GM19043 (cell line): ENCODE data around the gene MTF1.

ENCODE experiments used
- ATAC-seq: cut with Tn5 transposase; IDR thresholded peaks from one replicate; pipeline ENCODE4 v1.9.1; 2021; ENCODE audit warnings: low read depth; ENCODE audit not compliant: unreplicated experiment

Gene MTF1

DNA sequence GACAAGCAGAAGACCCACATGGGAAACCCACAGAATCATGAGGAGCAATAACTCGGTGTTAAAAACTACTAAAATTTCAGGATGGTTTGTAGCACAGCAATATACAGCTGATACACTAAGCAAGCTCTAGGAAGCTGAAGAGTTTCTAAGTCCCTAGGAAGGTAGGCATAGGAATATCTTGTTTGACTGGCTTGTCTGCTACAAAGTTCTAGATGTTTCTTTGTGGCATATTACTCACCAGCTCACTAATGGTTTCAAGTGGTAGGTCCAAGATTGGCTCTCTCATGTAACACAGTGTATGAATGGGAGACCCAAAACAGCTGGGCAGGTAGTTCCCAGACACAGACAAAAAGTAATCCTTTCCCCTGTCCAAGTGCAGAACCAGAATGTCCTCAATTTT is 13.3 kb upstream of the MTF1 start:
- ATAC-seq = no peak

DNA sequence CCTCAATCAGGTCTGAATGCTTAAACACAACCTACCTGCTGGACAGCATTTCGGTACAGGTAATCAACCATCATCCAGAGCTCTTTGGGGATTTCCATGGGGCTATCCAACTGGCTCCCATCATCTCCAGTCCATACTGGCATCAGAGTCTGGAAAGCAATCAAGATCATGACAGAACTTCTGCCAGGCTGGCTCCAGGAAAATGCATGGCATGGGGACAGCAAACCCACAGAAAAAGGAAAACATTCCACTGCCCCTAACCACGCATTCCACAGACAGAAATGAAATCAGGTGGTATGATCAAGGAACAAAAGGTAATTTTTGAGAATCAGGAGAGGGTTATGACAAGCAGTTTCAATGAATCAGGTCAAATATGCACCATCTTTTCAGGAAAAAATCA is 9.1 kb upstream of the MTF1 start:
- no peak for ATAC-seq

DNA sequence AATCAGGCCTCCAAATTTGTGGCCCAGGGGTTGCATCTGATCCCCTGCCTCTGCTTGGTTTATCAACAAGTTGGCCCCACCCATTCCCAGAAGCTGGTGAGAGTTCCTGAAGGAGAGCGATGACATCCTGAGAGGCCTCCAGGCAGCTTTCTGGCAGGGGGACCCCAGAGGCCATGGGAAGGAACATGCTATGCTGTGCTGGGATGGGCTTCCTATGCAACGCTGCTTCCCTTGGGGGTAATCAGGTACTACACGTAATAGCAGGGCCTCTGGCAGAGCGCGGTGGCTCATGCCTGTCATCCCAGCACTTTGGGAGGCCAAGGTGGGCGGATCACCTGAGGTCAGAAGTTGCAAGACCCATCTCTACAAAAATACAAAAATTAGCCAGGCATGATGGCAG is 8.4 kb upstream of the MTF1 start:
- no peak for ATAC-seq

DNA sequence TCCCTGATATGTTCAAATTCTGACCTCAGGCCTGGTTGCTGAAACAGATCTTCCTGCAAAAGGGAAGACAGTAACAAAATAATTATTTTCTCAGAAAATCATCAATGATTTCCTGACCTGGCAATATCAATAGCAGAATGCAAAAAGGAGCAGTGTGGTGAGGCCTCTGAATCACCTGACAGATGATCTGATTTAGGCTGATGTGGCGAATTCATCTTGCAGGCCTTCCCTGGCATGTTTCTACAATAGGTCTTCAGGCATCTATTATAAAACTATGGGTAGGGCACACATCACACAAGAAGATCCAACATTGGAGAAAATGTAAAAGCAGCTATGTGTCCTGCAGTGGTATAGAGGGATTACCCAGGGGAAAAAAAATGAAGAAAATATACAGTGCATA is 7.1 kb upstream of the MTF1 start:
- ATAC-seq = no peak

DNA sequence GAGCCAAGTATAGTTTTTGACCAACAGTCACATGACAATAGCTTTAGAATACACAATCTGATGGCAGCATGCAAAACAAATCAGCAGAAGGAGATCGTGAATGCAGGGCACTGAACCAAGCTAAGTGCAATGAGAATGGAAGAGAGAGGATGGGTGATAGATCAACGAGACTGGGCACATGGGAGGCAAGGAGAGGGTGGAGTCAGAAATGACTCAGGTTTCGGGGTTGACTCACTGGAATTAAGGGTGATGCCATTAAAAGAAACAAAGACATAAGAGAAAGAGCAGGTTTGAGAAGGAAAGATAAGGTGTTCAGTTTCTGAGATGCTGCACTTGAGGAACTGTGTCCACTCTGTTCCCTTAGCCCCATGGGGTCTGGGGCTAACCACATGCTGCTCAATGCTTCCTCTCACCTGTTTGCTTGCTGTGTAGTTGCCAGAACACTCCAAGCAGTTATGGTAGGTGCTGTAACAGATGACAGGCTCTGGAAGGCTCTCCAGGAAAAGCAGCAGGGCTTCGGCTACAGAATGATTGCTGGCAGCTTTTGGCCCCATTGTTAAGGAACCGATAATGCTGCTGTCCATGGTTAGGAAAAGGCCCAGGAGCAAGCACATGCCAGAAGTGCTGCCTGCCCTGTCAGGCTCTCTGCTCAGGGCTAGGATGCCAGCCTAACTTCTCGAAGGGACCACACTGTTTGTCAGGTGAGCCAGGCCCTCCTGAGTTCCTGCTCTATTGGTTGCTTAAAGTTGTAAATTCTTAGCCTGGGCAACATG is 6.1 kb upstream of the MTF1 start:
- ATAC-seq = no peak

DNA sequence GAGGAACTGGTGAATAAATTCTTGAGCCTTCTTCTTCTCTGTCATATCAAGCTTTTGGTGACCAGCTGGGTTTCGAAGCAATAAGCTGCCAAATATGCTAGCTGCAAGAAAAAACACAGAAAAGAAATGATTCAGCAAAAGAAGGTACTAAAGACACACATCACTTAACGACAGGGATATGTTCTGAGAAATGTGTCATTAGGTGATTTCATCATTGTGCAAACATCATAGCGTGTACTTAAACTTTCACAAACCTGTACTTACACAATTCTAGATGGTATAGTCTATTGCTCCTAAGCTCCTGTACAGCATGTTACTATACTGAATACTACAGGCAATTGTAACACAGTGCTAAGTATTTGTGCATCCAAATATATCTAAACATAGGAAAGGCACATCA is 2.9 kb upstream of the MTF1 start:
- ATAC-seq = no peak

DNA sequence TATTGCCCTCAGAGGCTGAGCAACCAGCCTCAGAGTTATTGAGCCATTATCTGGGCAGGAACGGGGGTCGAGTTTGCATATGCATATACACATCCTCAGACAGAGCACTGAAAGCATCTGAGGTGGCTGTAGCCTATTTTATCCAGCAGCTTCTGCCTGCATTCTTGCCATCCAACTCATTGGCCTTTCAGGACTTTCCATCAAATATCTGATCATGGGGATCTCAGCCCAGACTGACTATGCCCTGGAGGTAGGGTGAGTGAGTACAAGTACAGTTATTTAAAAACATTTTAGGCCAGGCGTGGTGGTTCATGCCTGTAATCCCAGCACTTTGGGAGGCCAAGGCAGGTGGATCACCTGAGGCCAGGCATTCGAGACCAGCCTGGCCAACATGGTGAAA is 1.8 kb upstream of the MTF1 start:
- ATAC-seq = no peak

DNA sequence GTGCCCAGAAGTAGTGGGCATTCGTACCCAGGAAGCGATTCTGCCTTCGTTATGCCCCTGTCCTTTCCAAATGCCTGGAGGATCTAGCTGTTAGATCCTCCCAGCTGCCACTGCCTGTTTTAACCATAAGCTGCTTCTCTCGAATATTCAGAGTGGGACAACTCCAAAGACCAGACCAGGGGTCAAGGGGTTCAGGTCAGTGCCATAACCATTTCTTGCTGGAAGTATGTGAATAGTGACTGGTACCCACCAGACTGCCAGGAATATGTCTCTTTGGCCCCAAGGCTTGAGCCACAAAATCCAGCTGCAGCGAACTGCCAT is 914 bp upstream of the MTF1 start:
- ATAC-seq = no peak

DNA sequence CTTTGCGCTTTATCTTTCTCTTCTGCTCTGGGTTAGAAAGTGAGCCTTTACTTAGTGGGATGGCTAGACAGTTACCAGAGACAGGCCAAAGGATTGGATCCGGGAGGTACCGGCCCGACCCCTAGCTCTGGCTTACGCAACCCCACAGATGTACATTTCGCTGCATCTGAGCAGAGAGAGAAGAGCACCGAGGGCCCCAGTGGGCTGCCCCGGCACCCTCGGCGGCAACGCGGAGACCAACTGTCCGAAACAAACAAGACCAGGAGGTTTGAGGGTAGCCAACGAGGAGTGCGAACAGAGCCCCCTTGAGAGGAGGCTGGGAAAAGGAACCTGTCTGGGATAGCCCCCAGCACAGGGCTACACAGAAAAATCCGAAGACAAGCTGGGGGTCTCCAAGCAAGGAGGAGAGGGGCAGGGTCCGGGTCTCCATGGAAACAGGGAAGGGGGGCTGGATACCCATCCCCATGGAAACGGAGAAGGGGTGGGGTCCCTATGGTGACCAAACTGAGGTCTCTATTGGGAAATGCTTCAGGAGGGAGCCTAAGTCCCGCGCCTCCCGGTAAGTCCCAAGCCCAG is 373 bp downstream of the MTF1 start:
- peak; percentile 26 for ATAC-seq

DNA sequence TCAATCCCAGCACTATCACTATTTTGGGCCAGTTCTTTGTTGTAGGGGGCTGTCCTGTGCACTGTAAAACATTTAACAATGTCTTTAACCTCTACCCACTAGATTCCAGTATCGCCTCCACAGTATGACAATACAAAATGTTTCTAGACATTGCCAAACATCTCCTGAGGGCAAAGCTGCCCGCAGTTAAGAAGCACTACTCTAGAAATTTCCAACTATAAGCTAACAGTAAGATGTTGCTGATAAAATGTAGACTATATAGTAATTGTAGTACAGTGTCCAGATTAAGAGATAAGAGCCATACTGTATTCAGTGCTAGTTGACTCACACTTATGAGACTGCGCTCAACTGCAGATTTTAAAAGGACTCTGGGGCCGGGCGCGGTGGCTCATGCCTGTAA is 5.0 kb downstream of the MTF1 start:
- no peak for ATAC-seq

DNA sequence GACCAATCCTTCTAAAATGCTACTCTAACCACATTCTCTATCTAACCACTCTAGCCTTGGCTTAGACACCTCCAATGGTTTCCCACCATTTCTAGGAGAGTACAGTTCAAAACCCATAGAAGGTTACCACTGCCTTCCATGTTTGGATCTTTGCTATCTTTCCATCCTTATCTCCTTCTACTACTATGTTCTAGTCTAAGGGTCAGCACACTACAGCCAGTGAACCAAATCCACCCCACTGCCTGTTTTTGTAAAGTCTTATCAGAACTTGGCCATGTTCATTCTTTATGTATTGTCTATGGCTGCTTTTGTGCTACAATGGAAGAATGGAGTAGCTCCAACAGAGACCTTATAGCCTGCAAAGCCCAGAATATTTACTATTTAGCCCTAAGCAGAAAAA is 6.2 kb downstream of the MTF1 start:
- no peak for ATAC-seq

DNA sequence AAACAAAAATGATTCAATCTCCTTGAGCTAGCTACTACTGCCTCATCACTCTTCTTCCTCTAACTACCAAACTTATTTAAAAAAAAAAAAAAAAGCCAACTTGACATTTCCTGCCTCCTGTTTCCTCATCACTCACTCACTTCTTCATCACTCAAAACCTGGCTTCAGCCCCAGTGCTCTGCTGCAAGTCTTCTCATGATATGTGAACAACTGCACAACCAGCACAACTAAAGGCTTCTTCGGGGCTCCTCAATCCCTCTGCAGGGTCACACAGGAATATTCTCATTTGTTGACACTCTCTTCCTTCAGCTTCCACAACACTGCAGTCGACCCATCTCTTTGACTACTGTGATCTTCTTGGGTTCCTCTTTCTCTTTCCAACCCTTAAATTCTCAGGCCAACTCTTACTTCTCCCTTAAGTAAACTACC is 7.6 kb downstream of the MTF1 start:
- ATAC-seq = no peak

DNA sequence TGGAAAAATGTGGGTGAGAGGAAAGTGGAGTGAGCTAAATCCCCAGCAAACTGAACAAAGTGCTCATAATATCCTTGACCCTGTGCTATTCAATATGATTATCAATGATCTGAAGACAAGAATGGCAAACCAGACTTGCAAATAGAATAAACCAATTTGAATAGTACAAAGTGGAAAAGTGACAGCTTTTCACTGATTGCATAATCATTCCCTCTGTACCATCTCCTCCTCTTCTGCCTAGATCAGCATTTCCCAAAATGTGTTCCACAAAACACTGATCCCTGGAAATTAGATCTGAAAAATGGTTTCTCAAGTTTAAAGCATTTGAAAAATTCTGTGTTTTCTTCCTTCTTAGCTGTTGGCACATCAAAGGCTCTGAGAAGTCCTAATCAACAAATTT is 8.1 kb downstream of the MTF1 start:
- no peak for ATAC-seq

DNA sequence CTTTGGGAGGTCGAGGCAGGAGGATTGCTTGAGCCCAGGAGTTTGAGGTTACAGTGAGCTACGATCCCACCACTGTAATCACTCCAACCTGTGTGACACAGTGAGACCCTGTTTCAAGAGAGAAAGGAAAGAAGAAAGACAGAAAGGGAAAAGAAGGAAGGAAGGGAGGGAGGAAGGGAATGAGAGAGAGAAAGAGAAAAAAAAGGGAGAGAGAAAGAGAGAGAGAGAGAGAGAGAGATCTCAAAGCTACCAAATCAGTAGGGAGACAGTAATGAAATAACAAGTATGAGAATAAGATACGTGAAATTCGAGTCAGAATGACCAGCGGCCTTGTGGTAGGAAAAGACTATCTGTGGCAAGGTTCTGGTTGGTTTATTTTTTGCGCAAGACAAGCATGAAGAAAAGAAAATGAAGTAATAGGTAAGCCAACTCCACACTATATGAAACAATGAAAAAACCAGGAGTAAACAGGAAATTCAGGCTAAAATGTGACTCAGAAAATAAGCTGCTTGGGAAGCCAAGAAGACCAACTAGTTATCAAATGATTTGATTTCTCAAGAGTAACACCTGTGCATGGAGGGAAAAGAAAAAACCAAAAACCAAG is 8.9 kb downstream of the MTF1 start:
- no peak for ATAC-seq

DNA sequence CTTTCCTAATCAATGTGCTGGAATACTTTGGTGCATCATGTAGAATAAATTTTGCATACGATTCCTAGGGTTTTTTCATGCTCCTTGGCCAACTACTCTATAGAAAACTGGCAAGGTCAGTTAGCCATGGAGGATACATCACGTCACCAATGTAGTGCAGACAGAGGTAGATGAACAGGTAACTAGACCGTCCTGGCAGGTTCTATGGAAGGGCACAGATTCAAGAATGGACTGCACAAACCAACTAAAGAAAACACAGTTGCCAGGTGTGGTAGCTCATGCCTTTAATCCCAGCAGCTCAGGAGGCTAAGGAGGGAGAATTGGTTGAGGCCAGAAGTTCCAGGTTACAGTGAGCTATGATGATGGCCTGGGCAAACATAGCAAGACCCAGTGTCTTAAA is 9.9 kb downstream of the MTF1 start:
- ATAC-seq = no peak

DNA sequence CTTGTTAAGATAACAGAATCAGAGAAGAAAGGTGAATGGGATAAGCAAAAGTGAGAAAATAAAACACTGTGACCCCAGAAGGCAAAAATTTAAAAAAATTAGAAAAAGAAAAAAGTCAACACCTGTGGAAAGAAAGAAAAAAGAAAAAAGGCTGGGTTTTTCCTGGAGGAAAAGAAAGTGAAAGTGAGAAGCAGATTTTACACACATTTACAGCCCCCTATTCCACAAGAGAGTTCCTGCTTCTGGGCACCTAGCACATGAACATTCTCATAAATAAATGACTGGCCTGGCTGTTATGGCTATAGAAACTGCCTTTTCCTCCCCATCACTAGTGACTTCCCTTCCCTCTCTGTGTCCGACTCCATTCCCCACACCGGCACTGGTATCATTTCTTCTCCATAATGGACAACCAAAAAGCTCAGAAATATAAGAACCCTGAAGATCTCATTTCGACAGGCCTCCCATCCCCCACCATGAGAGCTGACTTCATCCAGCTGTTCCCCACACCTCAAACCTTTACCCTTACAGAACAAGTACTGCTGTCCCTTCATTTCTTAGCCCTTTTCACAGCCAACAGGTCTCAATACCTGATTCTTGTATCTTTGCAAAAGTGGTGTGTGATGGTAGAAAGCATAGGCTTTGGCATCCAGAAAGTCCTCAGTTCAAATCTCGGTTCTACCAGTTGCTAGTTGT is 12.6 kb downstream of the MTF1 start:
- ATAC-seq = no peak

DNA sequence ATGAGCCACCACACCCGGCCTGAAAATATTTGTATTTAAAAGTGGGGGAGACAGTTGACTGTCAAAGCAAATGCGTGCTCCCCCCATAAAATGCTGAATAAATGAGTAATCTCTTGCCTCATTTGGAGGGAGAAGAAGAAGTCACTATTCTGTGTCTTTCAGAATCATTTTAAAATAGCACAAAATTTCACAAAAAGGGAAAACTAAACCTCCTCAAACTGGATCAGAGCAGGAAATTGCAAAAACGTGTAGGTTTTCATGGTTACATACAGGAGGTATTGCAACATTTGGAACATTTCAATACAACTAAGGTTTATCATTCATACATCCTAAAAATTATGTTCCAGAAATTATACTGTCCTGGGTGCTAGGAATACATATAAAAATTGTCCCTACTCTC is 13.6 kb downstream of the MTF1 start:
- ATAC-seq = no peak

DNA sequence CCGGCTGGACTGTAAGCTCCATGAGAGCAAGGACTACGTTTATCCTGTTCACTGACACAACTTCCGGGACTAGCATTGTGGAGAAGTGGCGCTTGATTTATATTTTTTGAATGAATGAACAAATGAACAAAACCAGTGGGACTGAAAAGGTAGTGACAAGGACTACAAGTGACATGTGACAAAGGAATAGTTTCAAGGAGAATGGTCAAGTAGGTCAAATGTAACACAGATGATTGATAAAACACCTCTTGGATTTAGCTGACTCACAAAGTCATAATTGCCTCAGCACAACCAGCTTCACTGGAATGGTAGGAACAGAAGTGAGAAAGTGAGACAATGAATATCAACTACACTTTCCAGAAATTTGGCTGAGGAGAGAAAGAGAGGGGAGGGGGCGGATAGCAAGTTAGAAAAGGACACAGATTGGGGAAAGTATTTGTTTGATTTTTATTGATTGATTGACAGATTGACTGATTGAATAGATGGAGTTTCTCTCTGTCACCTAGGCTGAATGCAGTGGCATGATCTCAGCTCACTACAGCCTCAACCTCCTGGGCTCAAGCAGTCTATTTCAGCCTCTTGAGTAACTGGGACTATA is 14.2 kb downstream of the MTF1 start:
- ATAC-seq = no peak

DNA sequence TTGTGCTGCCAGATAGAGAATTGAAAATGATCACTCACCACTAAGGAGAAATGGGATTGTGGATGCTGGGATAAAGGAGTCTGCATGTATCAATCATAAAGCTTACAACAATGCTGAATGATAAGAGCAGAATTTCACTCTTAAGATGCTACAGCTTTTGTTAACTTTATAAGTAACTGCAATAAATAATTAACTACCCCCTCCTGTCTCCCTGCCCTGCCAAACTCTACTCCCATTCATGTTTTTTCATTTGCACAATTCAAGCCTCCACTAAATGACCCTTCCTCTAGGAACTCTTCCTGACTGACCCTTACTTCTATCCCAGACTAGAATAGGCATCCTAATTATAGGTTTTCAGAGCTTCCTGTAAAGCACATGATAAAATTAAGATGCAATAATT is 14.9 kb downstream of the MTF1 start:
- ATAC-seq = no peak

DNA sequence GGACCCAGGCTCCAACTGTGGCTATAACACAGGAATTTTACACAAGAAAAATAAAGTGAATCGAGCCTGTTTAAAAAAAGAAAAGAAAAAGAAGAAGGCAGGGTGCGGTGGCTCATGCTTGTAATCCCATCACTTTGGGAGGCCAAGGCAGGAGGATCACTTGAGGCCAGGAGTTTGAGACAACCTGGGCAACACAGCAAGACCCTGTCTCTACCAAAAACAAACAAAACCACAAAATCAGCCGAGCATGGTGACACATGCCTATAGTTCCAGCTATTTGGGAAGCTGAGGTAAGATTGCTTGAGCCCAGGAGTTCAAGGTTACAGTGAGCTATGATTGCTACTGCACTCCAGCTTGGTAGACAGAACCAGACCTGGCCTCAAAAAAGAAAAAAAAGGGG is 17.7 kb downstream of the MTF1 start:
- no peak for ATAC-seq

DNA sequence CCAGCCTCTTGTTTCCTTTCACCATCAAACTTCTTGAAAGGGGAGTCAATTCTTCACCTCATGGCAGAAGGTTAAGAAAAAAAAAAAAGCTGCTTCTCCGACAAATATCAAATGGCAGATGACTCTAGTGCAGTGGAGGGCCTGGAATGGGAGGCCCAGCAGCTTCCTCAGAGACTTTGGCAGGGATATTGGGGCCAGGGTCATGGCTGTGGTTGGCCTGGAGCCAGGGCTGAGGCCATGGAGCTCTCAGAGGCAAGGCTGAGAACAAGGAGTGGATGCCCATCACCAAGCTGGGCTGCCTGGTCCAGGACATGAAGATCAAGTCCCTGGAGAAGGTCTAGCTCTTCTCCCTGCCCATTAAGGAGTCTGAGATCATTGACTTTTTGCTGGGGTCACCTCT is 18.7 kb downstream of the MTF1 start:
- ATAC-seq = no peak
